Measurements from ENCODE around the gene SPEG.
"Not testable (repeated sequence)": the region's sequence is repeated elsewhere in the genome, so short reads cannot be mapped to it uniquely, and the experiment has no call there.

The SPEG gene

GRCh38 chr2:219405451-219405850 lies 29.2 kb upstream of the SPEG start:
- no peak for DNase-seq (ENCODE audit: low spot score)

- no peak for DNase-seq (ENCODE audit: low spot score)
Measured at GRCh38 chr2:219405958-219406860, 28.4 kb upstream of the SPEG start.

GRCh38 chr2:219406861-219407230 lies 27.8 kb upstream of the SPEG start:
- no peak for DNase-seq (ENCODE audit: low spot score)

GRCh38 chr2:219407343-219407742 lies 27.3 kb upstream of the SPEG start:
- DNase-seq (ENCODE audit: low spot score): not testable (repeated sequence)

GRCh38 chr2:219408204-219408603 lies 26.4 kb upstream of the SPEG start:
- DNase-seq (ENCODE audit: low spot score): no peak

GRCh38 chr2:219408631-219409030 lies 26.0 kb upstream of the SPEG start:
- no peak for DNase-seq (ENCODE audit: low spot score)

- no peak for DNase-seq (ENCODE audit: low spot score)
Measured at GRCh38 chr2:219409619-219410018, 25.0 kb upstream of the SPEG start.

GRCh38 chr2:219410390-219410789 lies 24.3 kb upstream of the SPEG start:
- DNase-seq (ENCODE audit: low spot score): no peak

GRCh38 chr2:219414857-219415256 lies 19.8 kb upstream of the SPEG start:
- DNase-seq (ENCODE audit: low spot score): no peak

- DNase-seq (ENCODE audit: low spot score): no peak
Measured at GRCh38 chr2:219415580-219416234, 18.9 kb upstream of the SPEG start.

GRCh38 chr2:219416235-219416602 lies 18.4 kb upstream of the SPEG start:
- DNase-seq (ENCODE audit: low spot score): no peak

GRCh38 chr2:219416938-219417337 lies 17.7 kb upstream of the SPEG start:
- no peak for DNase-seq (ENCODE audit: low spot score)

GRCh38 chr2:219417374-219417773 lies 17.3 kb upstream of the SPEG start:
- no peak for DNase-seq (ENCODE audit: low spot score)

GRCh38 chr2:219418155-219419011 lies 16.3 kb upstream of the SPEG start, which contains the start of gene DES:
DES (plus strand) TSS chr2:219418377; CDS start chr2:219418463, 86 bp downstream.
- no peak for DNase-seq (ENCODE audit: low spot score)

GRCh38 chr2:219419012-219419324 lies 15.7 kb upstream of the SPEG start:
- DNase-seq (ENCODE audit: low spot score): no peak

GRCh38 chr2:219419331-219420197 lies 15.1 kb upstream of the SPEG start:
- DNase-seq (ENCODE audit: low spot score): no peak

GRCh38 chr2:219420687-219421086 lies 14.0 kb upstream of the SPEG start:
- no peak for DNase-seq (ENCODE audit: low spot score)

GRCh38 chr2:219421323-219421722 lies 13.3 kb upstream of the SPEG start:
- DNase-seq (ENCODE audit: low spot score): no peak

GRCh38 chr2:219422952-219423534 lies 11.6 kb upstream of the SPEG start:
- no peak for DNase-seq (ENCODE audit: low spot score)

- no peak for DNase-seq (ENCODE audit: low spot score)
Measured at GRCh38 chr2:219423652-219424377, 10.8 kb upstream of the SPEG start.
